ENCODE results near the gene TP73. TPM values are rescaled to one million over a fixed set of nuclear protein-coding genes. Genes with fewer than 3 reads are reported as not detected.

The TP73 gene
- total and polyA plus RNA-seq, 2 donors from 2014 or later = 0.54 TPM; not detected in 1

GRCh38 chr1:3668585-3669300 is 16.4 kb downstream of the TP73 start:
- Histone ChIP-seq H3K27ac (ENCODE audit: low read depth in 2 of 2, low read length in 2 of 2) (no peak overlapping the region), H3K4me3 (ENCODE audit: low read length in 3 of 3) (no peak overlapping the region), H3K9ac (ENCODE audit: low read length in 3 of 3) (no peak overlapping the region), H3K27me3 (ENCODE audit: control insufficient read depth, insufficient read depth, low read length) (no peaks in the 10 kb centered on the region), H3K4me1 (ENCODE audit: control insufficient read depth in 2 of 3, insufficient read depth in 2 of 3, low read depth in 1 of 3, low read length in 3 of 3) (peaks cover 0 to 5% (median 0%) of the 10 kb centered on the region in 3 donors), H3K9me3 (ENCODE audit: control insufficient read depth in 2 of 3, insufficient read depth in 1 of 3, low read length in 3 of 3) (no peaks in the 10 kb centered on the region), H3K36me3 (ENCODE audit: control insufficient read depth in 2 of 3, insufficient read depth in 3 of 3, low read length in 3 of 3) (no peaks in the 10 kb centered on the region)
- intact Hi-C loops (cut with DNase I) = no loop called here
- no peak for TF ChIP-seq CTCF (IDR thresholded peaks at IDR 0.05; ENCODE audit: borderline replicate concordance, extremely low read depth, insufficient read depth)
- peak in 4 of 5 donors; percentile 75 to 94 (median 78) for DNase-seq
- FAIRE-seq = no peak

DNA sequence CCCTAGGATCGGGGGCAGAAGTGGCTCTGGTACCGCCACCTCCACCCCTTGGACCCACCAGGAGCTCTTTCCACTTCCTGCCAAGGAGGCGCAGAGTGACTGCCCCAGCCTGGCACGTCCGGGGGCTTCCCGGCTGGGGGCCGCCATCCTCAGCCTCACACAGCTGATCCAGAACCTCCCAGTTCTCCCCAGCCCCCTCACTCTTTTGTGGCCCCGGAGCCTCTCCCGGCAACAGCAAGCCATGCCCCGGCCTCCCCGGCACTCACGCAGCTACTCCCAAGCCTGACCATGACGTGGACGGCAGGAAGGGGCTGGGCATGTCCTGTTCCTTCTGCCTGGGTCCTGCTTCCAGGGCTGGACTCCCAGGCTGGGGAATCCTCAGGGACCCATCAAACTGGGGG is 17.1 kb downstream of the TP73 start:
- Histone ChIP-seq H3K9ac (ENCODE audit: low read length in 3 of 3) (no peak overlapping the region), H3K36me3 (ENCODE audit: control insufficient read depth in 2 of 3, insufficient read depth in 3 of 3, low read length in 3 of 3) (no peaks in the 10 kb centered on the region), H3K27ac (ENCODE audit: low read depth in 2 of 2, low read length in 2 of 2) (no peak overlapping the region), H3K27me3 (ENCODE audit: control insufficient read depth, insufficient read depth, low read length) (no peaks in the 10 kb centered on the region), H3K4me1 (ENCODE audit: control insufficient read depth in 2 of 3, insufficient read depth in 2 of 3, low read depth in 1 of 3, low read length in 3 of 3) (peaks cover 0 to 5% (median 0%) of the 10 kb centered on the region in 3 donors), H3K9me3 (ENCODE audit: control insufficient read depth in 2 of 3, insufficient read depth in 1 of 3, low read length in 3 of 3) (no peaks in the 10 kb centered on the region), H3K4me3 (ENCODE audit: low read length in 3 of 3) (no peak overlapping the region)
- intact Hi-C loops (cut with DNase I) = no loop called here
- no peak for FAIRE-seq
- peak in 1 of 5 donors; percentile 63 for DNase-seq
- no peak for TF ChIP-seq CTCF (IDR thresholded peaks at IDR 0.05; ENCODE audit: borderline replicate concordance, extremely low read depth, insufficient read depth)

- Histone ChIP-seq H3K4me1 (ENCODE audit: control insufficient read depth in 2 of 3, insufficient read depth in 2 of 3, low read depth in 1 of 3, low read length in 3 of 3) (peaks cover 0 to 5% (median 0%) of the 10 kb centered on the region in 3 donors), H3K9me3 (ENCODE audit: control insufficient read depth in 2 of 3, insufficient read depth in 1 of 3, low read length in 3 of 3) (no peaks in the 10 kb centered on the region), H3K27ac (ENCODE audit: low read depth in 2 of 2, low read length in 2 of 2) (no peak overlapping the region), H3K9ac (ENCODE audit: low read length in 3 of 3) (no peak overlapping the region), H3K27me3 (ENCODE audit: control insufficient read depth, insufficient read depth, low read length) (no peaks in the 10 kb centered on the region), H3K4me3 (ENCODE audit: low read length in 3 of 3) (no peak overlapping the region), H3K36me3 (ENCODE audit: control insufficient read depth in 2 of 3, insufficient read depth in 3 of 3, low read length in 3 of 3) (no peaks in the 10 kb centered on the region)
- FAIRE-seq (no peak), DNase-seq (peak in 1 of 5 donors; percentile 53)
- intact Hi-C loops (cut with DNase I) = no loop called here
- TF ChIP-seq CTCF (IDR thresholded peaks at IDR 0.05; ENCODE audit: borderline replicate concordance, extremely low read depth, insufficient read depth) = no peak
Observed at GRCh38 chr1:3669971-3670431, 17.7 kb downstream of the TP73 start.

Measured in kidney (tissue), 14 donors.